ENCODE measurements around the gene RPL29. TPM values are rescaled to one million over a fixed set of nuclear protein-coding genes. Genes with fewer than 3 reads are reported as not detected.

RPL29 gene
- total and polyA plus RNA-seq, 2 of the 13 experiments (the other 11 are each of a cell fraction or from before 2014, with no cell fraction given): 1,348 to 2,263 TPM

DNA sequence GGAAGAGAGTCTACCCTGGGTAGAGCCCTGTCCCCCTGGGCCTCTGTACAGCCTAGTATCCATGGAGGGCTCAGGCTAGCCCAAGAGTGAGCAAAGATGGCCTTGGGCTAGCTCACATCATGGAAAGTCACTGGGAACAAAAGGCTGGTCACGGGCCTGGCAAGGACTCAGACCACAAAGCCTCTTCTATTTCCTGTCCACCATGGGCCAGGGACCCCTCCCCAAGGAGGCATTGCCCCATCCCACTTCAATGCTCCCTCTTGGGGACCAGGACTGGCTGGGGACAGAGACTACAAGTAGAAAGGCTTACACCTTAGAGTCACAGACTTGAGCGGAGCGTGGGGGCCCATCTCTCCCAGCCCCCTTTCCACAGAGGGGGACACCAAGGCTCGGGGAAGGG, 43.7 kb upstream of the RPL29 start:
- TSS peak; percentile 59 for BruUV-seq (replicated peaks)
- intact Hi-C loops (cut with micrococcal nuclease; ENCODE audit: unreplicated experiment): no loop called here
- Histone ChIP-seq H3K36me3 (replicated peaks in 1 of 2; ENCODE audit: control insufficient read depth in 1 of 2, insufficient read depth in 2 of 2, low read length in 2 of 2) (no peaks in the 10 kb centered on the region), H3K27ac (ENCODE audit: extremely low read length, insufficient read depth, low read length) (no peak overlapping the region), H3K4me1 (ENCODE audit: insufficient read depth, low read length) (peaks cover 67% of the 10 kb centered on the region), H3K9me3 (ENCODE audit: low read length) (no peaks in the 10 kb centered on the region), H4K20me1 (ENCODE audit: insufficient read depth, low read length) (no peaks in the 10 kb centered on the region), H3K27me3 (ENCODE audit: control insufficient read depth in 1 of 2, insufficient read depth in 2 of 2, low read length in 2 of 2) (no peaks in the 10 kb centered on the region), H3K4me3 (replicated peaks in 1 of 3; ENCODE audit: insufficient read depth in 1 of 3, low read depth in 2 of 3, low read length in 3 of 3) (peak overlapping the region in 1 of 3 experiments; percentile 58; a peak in 1 of 6 replicates), H3K9ac (ENCODE audit: insufficient read depth, low read depth, low read length) (peak overlapping the region; percentile 35), H2AFZ (ENCODE audit: low read length) (no peak overlapping the region), H3K79me2 (ENCODE audit: insufficient read depth, low read length) (no peaks in the 10 kb centered on the region), H3K4me2 (ENCODE audit: low read depth, low read length) (peak overlapping the region; percentile 73)
- no peak for ATAC-seq
- no peak for FAIRE-seq
- ChIA-PET CTCF (ENCODE audit: low intra/inter-chr PET ratio, low total read pairs) (no interaction called here), POLR2A (interaction anchor here (0.9 to 4.3 kb wide), 5 partner anchors 13 to 115 kb away, joined by 3 to 20 read pairs (median 5); partner anchors contain the start of genes DUSP7, POC1A and RPL29)
- WGBS (ENCODE audit: low lambda C conversion rate): 71% methylated on average over 3 of the region's 4 CpGs
- peak; percentile 35 for DNase-seq (ENCODE audit: low spot score)
- in situ Hi-C loops (cut with HindIII; ENCODE audit: extremely low pct_ligation_motif_present, low pct_unique_long_range_greater_than_20kb): no loop called here
- no peak for TF ChIP-seq SP2 (CRISPR knock-in tag; IDR thresholded peaks at IDR 0.05)
- no peak for TF ChIP-seq ZNF558 (CRISPR knock-in tag; IDR thresholded peaks at IDR 0.05; ENCODE audit: borderline replicate concordance)
- TF ChIP-seq, protein P1, sequence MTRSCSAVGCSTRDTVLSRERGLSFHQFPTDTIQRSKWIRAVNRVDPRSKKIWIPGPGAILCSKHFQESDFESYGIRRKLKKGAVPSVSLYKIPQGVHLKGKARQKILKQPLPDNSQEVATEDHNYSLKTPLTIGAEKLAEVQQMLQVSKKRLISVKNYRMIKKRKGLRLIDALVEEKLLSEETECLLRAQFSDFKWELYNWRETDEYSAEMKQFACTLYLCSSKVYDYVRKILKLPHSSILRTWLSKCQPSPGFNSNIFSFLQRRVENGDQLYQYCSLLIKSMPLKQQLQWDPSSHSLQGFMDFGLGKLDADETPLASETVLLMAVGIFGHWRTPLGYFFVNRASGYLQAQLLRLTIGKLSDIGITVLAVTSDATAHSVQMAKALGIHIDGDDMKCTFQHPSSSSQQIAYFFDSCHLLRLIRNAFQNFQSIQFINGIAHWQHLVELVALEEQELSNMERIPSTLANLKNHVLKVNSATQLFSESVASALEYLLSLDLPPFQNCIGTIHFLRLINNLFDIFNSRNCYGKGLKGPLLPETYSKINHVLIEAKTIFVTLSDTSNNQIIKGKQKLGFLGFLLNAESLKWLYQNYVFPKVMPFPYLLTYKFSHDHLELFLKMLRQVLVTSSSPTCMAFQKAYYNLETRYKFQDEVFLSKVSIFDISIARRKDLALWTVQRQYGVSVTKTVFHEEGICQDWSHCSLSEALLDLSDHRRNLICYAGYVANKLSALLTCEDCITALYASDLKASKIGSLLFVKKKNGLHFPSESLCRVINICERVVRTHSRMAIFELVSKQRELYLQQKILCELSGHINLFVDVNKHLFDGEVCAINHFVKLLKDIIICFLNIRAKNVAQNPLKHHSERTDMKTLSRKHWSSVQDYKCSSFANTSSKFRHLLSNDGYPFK (CRISPR knock-in tag; IDR thresholded peaks at IDR 0.05; ENCODE audit: borderline replicate concordance): 0 out of 2 replicates have a peak, but pooled peaks have one; percentile 14
- TF ChIP-seq ZNF644 (CRISPR knock-in tag; IDR thresholded peaks at IDR 0.05; ENCODE audit: low read depth): 0 out of 2 replicates have a peak, but pooled peaks have one; percentile 29
- TF ChIP-seq RFXAP (CRISPR knock-in tag; IDR thresholded peaks at IDR 0.05; ENCODE audit: borderline replicate concordance): no peak
- TF ChIP-seq, protein P2, sequence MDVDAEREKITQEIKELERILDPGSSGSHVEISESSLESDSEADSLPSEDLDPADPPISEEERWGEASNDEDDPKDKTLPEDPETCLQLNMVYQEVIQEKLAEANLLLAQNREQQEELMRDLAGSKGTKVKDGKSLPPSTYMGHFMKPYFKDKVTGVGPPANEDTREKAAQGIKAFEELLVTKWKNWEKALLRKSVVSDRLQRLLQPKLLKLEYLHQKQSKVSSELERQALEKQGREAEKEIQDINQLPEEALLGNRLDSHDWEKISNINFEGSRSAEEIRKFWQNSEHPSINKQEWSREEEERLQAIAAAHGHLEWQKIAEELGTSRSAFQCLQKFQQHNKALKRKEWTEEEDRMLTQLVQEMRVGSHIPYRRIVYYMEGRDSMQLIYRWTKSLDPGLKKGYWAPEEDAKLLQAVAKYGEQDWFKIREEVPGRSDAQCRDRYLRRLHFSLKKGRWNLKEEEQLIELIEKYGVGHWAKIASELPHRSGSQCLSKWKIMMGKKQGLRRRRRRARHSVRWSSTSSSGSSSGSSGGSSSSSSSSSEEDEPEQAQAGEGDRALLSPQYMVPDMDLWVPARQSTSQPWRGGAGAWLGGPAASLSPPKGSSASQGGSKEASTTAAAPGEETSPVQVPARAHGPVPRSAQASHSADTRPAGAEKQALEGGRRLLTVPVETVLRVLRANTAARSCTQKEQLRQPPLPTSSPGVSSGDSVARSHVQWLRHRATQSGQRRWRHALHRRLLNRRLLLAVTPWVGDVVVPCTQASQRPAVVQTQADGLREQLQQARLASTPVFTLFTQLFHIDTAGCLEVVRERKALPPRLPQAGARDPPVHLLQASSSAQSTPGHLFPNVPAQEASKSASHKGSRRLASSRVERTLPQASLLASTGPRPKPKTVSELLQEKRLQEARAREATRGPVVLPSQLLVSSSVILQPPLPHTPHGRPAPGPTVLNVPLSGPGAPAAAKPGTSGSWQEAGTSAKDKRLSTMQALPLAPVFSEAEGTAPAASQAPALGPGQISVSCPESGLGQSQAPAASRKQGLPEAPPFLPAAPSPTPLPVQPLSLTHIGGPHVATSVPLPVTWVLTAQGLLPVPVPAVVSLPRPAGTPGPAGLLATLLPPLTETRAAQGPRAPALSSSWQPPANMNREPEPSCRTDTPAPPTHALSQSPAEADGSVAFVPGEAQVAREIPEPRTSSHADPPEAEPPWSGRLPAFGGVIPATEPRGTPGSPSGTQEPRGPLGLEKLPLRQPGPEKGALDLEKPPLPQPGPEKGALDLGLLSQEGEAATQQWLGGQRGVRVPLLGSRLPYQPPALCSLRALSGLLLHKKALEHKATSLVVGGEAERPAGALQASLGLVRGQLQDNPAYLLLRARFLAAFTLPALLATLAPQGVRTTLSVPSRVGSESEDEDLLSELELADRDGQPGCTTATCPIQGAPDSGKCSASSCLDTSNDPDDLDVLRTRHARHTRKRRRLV (CRISPR knock-in tag; IDR thresholded peaks at IDR 0.05): no peak
- TF ChIP-seq, protein P3, sequence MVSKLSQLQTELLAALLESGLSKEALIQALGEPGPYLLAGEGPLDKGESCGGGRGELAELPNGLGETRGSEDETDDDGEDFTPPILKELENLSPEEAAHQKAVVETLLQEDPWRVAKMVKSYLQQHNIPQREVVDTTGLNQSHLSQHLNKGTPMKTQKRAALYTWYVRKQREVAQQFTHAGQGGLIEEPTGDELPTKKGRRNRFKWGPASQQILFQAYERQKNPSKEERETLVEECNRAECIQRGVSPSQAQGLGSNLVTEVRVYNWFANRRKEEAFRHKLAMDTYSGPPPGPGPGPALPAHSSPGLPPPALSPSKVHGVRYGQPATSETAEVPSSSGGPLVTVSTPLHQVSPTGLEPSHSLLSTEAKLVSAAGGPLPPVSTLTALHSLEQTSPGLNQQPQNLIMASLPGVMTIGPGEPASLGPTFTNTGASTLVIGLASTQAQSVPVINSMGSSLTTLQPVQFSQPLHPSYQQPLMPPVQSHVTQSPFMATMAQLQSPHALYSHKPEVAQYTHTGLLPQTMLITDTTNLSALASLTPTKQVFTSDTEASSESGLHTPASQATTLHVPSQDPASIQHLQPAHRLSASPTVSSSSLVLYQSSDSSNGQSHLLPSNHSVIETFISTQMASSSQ (IDR thresholded peaks at IDR 0.05; ENCODE audit: low read depth): no peak
- TF ChIP-seq, protein P3 (CRISPR knock-in tag; IDR thresholded peaks at IDR 0.05; ENCODE audit: borderline replicate concordance): no peak
- TF ChIP-seq ZNF550 (CRISPR knock-in tag; IDR thresholded peaks at IDR 0.05; ENCODE audit: borderline replicate concordance): no peak

Measured in HepG2 (cell line).